HG02885 (cell line): ENCODE measurements around the gene MYH11.

Experiments used
- ATAC-seq: cut with Tn5 transposase; IDR thresholded peaks from one replicate; pipeline ENCODE4 v1.9.1; 2021; ENCODE audit warnings: mild to moderate bottlenecking; ENCODE audit not compliant: unreplicated experiment, poor library complexity

The MYH11 gene

GRCh38 chr16:15764112-15764511 lies 92.7 kb downstream of the MYH11 start:
- no peak for ATAC-seq

- ATAC-seq = no peak
These were observed 96.7 kb downstream of the MYH11 start for GRCh38 chr16:15760129-15760528.

GRCh38 chr16:15759070-15759469 lies 97.8 kb downstream of the MYH11 start:
- ATAC-seq = no peak

- ATAC-seq = no peak
These were observed 99.1 kb downstream of the MYH11 start for GRCh38 chr16:15757630-15758251.

- no peak for ATAC-seq
These were observed 99.8 kb downstream of the MYH11 start for GRCh38 chr16:15757077-15757386.

- ATAC-seq = no peak
These were observed 101.8 kb downstream of the MYH11 start for GRCh38 chr16:15754821-15755534.

- ATAC-seq = no peak
These were observed 103.9 kb downstream of the MYH11 start for GRCh38 chr16:15752717-15753488.

GRCh38 chr16:15751940-15752339 lies 104.9 kb downstream of the MYH11 start:
- ATAC-seq = no peak

- no peak for ATAC-seq
These were observed 106.8 kb downstream of the MYH11 start for GRCh38 chr16:15749985-15750384.

- no peak for ATAC-seq
These were observed 107.5 kb downstream of the MYH11 start for GRCh38 chr16:15749371-15749770.

GRCh38 chr16:15748654-15749053 lies 108.2 kb downstream of the MYH11 start:
- ATAC-seq = no peak

- ATAC-seq = no peak
These were observed 108.9 kb downstream of the MYH11 start for GRCh38 chr16:15747937-15748336.

- no peak for ATAC-seq
These were observed 110.5 kb downstream of the MYH11 start for GRCh38 chr16:15746332-15746731.

GRCh38 chr16:15743657-15744056 lies 113.2 kb downstream of the MYH11 start:
- ATAC-seq = no peak

- no peak for ATAC-seq
These were observed 114.1 kb downstream of the MYH11 start for GRCh38 chr16:15742716-15743115.

GRCh38 chr16:15741207-15741871 lies 115.5 kb downstream of the MYH11 start:
- ATAC-seq = no peak

- no peak for ATAC-seq
These were observed 116.9 kb downstream of the MYH11 start for GRCh38 chr16:15739950-15740349.

GRCh38 chr16:15739464-15739863 lies 117.4 kb downstream of the MYH11 start:
- ATAC-seq = no peak

GRCh38 chr16:15737140-15737644 lies 119.6 kb downstream of the MYH11 start:
- ATAC-seq = no peak

- ATAC-seq = no peak
These were observed 120.3 kb downstream of the MYH11 start for GRCh38 chr16:15736529-15736928.

GRCh38 chr16:15735610-15736009 lies 121.2 kb downstream of the MYH11 start:
- no peak for ATAC-seq
